ENCODE measurements around the gene CFAP157. TPM values are rescaled to one million over a fixed set of nuclear protein-coding genes. Genes with fewer than 3 reads are reported as not detected.

The CFAP157 gene
- total and polyA plus RNA-seq, 7 donors: 0.12 TPM; not detected in 6

DNA sequence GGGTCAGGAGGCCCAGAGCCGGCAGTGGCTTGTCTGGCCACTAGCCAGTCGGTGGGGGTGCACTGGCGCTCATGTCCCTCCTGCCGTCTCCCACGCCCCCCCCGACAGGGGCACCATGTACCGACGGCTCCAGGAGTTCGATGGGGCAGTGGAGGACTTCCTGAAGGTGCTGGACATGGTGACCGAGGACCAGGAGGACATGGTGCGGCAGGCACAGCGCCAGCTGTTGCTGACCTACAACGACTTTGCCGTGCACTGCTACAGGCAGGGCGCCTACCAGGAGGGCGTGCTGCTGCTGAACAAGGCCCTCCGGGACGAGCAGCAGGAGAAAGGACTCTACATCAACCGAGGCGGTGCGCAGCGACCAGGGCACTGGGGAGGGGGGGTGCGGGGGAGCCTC, 17.2 kb downstream of the CFAP157 start:
- Histone ChIP-seq H3K9me3 (no peaks in the 10 kb centered on the region), H3K27me3 (peaks cover 0 to 6% (median 0%) of the 10 kb centered on the region in 3 donors), H3K4me3 (no peak overlapping the region), H3K27ac (no peak overlapping the region), H3K4me1 (peaks cover 0 to 11% (median 8%) of the 10 kb centered on the region in 4 donors), H3K36me3 (no peaks in the 10 kb centered on the region)
- WGBS, 2 donors: 16 to 61% methylated on average over 23 of the region's 23 CpGs
- no peak for TF ChIP-seq EP300 (IDR thresholded peaks at IDR 0.05)
- TF ChIP-seq, protein P1, sequence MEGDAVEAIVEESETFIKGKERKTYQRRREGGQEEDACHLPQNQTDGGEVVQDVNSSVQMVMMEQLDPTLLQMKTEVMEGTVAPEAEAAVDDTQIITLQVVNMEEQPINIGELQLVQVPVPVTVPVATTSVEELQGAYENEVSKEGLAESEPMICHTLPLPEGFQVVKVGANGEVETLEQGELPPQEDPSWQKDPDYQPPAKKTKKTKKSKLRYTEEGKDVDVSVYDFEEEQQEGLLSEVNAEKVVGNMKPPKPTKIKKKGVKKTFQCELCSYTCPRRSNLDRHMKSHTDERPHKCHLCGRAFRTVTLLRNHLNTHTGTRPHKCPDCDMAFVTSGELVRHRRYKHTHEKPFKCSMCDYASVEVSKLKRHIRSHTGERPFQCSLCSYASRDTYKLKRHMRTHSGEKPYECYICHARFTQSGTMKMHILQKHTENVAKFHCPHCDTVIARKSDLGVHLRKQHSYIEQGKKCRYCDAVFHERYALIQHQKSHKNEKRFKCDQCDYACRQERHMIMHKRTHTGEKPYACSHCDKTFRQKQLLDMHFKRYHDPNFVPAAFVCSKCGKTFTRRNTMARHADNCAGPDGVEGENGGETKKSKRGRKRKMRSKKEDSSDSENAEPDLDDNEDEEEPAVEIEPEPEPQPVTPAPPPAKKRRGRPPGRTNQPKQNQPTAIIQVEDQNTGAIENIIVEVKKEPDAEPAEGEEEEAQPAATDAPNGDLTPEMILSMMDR (IDR thresholded peaks at IDR 0.05): no peak
- no peak for DNase-seq
- intact Hi-C loops (cut with DNase I): no loop called here

DNA sequence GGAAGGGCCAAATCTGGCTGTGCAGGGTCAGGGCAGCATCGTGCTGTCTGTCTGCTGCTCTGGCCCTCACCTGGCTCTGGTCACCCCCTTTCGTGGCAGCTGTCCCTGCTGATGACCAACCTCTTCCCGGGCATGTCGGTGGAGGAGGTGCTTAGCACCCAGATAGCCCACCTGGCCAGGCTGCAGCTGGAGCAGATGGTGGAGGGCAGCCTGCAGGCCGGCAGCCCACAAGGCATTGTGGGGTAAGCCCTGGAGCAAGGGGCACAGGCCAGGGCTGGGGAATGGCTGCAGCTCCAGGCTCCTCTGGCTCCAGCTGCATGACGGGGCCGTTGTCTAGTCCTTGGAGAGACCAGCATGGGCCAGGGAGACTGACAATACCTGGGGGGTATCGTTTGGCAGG, 20.1 kb downstream of the CFAP157 start:
- Histone ChIP-seq H3K4me3 (no peak overlapping the region), H3K9me3 (no peaks in the 10 kb centered on the region), H3K36me3 (peaks cover 0 to 11% (median 3%) of the 10 kb centered on the region in 4 donors), H3K4me1 (peaks cover 0 to 12% (median 10%) of the 10 kb centered on the region in 4 donors), H3K27me3 (peaks cover 0 to 6% (median 0%) of the 10 kb centered on the region in 3 donors), H3K27ac (no peak overlapping the region)
- 81 to 82% methylated on average over 8 of the region's 8 CpGs for WGBS, 2 donors
- intact Hi-C loops (cut with DNase I): no loop called here
- DNase-seq: no peak
- TF ChIP-seq POLR2AphosphoS5 (IDR thresholded peaks at IDR 0.05) (no peak), POLR2A (IDR thresholded peaks at IDR 0.05) (no peak), EP300 (IDR thresholded peaks at IDR 0.05) (no peak)
- TF ChIP-seq, protein P1 (IDR thresholded peaks at IDR 0.05): no peak

GRCh38 chr9:127728808-127729207, 22.0 kb downstream of the CFAP157 start:
- Histone ChIP-seq H3K27ac (no peak overlapping the region), H3K27me3 (peaks cover 0 to 6% (median 0%) of the 10 kb centered on the region in 3 donors), H3K9me3 (no peaks in the 10 kb centered on the region), H3K4me3 (no peak overlapping the region), H3K4me1 (peaks cover 0 to 22% (median 14%) of the 10 kb centered on the region in 4 donors), H3K36me3 (peaks cover 0 to 17% (median 4%) of the 10 kb centered on the region in 4 donors)
- WGBS, 2 donors: 91 to 93% methylated on average over 8 of the region's 8 CpGs
- TF ChIP-seq EP300 (IDR thresholded peaks at IDR 0.05) (no peak), POLR2A (IDR thresholded peaks at IDR 0.05) (no peak), POLR2AphosphoS5 (IDR thresholded peaks at IDR 0.05) (no peak)
- TF ChIP-seq, protein P1 (IDR thresholded peaks at IDR 0.05): no peak
- DNase-seq: no peak
- intact Hi-C loops (cut with DNase I): no loop called here

GRCh38 chr9:127729522-127730256, 22.9 kb downstream of the CFAP157 start:
- H3K4me3 ChIP-seq: no peak overlapping the region
- H3K27ac ChIP-seq: no peak overlapping the region
- H3K4me1 ChIP-seq: peaks cover 0 to 23% (median 15%) of the 10 kb centered on the region in 4 donors
- no peak for TF ChIP-seq EP300 (IDR thresholded peaks at IDR 0.05)
- TF ChIP-seq POLR2AphosphoS5 (IDR thresholded peaks at IDR 0.05): no peak
- peaks cover 0 to 17% (median 4%) of the 10 kb centered on the region in 4 donors for H3K36me3 ChIP-seq
- intact Hi-C loops (cut with DNase I): loop anchor here (5.0 kb wide), 2 partner anchors 117 to 227 kb away; partner anchors contain the start of gene STXBP1
- WGBS, 2 donors: 90% methylated on average over 18 of the region's 18 CpGs
- no peaks in the 10 kb centered on the region for H3K9me3 ChIP-seq
- peaks cover 0 to 3% (median 0%) of the 10 kb centered on the region in 3 donors for H3K27me3 ChIP-seq
- no peak for DNase-seq

- Histone ChIP-seq H3K27ac (no peak overlapping the region), H3K4me1 (peaks cover 0 to 22% (median 13%) of the 10 kb centered on the region in 4 donors), H3K4me3 (no peak overlapping the region), H3K27me3 (no peaks in the 10 kb centered on the region), H3K9me3 (no peaks in the 10 kb centered on the region), H3K36me3 (peaks cover 0 to 17% (median 4%) of the 10 kb centered on the region in 4 donors)
- 91 to 92% methylated on average over 9 of the region's 9 CpGs for WGBS, 2 donors
- TF ChIP-seq POLR2AphosphoS5 (IDR thresholded peaks at IDR 0.05) (no peak), POLR2A (IDR thresholded peaks at IDR 0.05) (no peak), EP300 (IDR thresholded peaks at IDR 0.05) (no peak)
- TF ChIP-seq, protein P1 (IDR thresholded peaks at IDR 0.05): no peak
- DNase-seq: no peak
- intact Hi-C loops (cut with DNase I): loop anchor here (5.0 kb wide), 2 partner anchors 118 to 228 kb away; partner anchors contain the start of gene STXBP1
Observed at GRCh38 chr9:127730262-127730661, 23.5 kb downstream of the CFAP157 start.
